ENCODE results near the gene GLB1L.
A peak's percentile ranks its signal among the peaks of the same experiment; 100 is the strongest.

GRCh38 chr2:219252900-219253752, 7.9 kb upstream of the GLB1L start, which contains the start of gene TUBA4B:
- TF ChIP-seq EZH2 (IDR thresholded peaks at IDR 0.05; ENCODE audit: borderline replicate concordance) (peak; percentile 93), CTCF (IDR thresholded peaks at IDR 0.05; ENCODE audit: poor library complexity) (no peak)

All from hepatocyte (in vitro differentiated cells).